Glomerular visceral epithelial cell (primary cell): ENCODE results near the gene FAM43A.

ENCODE experiments used
- DNase-seq: peaks from one replicate; pipeline ENCODE4 v3.0.0-alpha.2; 2016; ENCODE audit errors: extremely low spot score

FAM43A gene

GRCh38 chr3:194711286-194711685, 25.6 kb downstream of the FAM43A start:
- DNase-seq, result no peak

- DNase-seq, result peak; percentile 95
Observed at GRCh38 chr3:194711913-194712312, 26.2 kb downstream of the FAM43A start.

- no peak for DNase-seq
Observed at GRCh38 chr3:194713299-194714136, 27.8 kb downstream of the FAM43A start.

- no peak for DNase-seq
Observed at GRCh38 chr3:194714137-194714455, 28.4 kb downstream of the FAM43A start.

- DNase-seq, result no peak
Observed at GRCh38 chr3:194714564-194714963, 28.9 kb downstream of the FAM43A start.

- DNase-seq, result no peak
Observed at GRCh38 chr3:194715022-194715800, 29.5 kb downstream of the FAM43A start.

- DNase-seq, result no peak
Observed at GRCh38 chr3:194718079-194718478, 32.4 kb downstream of the FAM43A start.

- no peak for DNase-seq
Observed at GRCh38 chr3:194720048-194720447, 34.4 kb downstream of the FAM43A start.

- no peak for DNase-seq
Observed at GRCh38 chr3:194723846-194724618, 38.3 kb downstream of the FAM43A start.

- no peak for DNase-seq
Observed at GRCh38 chr3:194725346-194725745, 39.7 kb downstream of the FAM43A start.

GRCh38 chr3:194727435-194728128, 41.9 kb downstream of the FAM43A start:
- no peak for DNase-seq

- DNase-seq, result no peak
Observed at GRCh38 chr3:194728986-194729385, 43.3 kb downstream of the FAM43A start.

GRCh38 chr3:194730365-194730764, 44.7 kb downstream of the FAM43A start:
- no peak for DNase-seq

- DNase-seq, result no peak
Observed at GRCh38 chr3:194731506-194732073, 45.9 kb downstream of the FAM43A start.

- DNase-seq, result no peak
Observed at GRCh38 chr3:194732617-194733016, 46.9 kb downstream of the FAM43A start.

GRCh38 chr3:194736277-194736895, 50.7 kb downstream of the FAM43A start:
- DNase-seq, result no peak

GRCh38 chr3:194736896-194737600, 51.4 kb downstream of the FAM43A start:
- DNase-seq, result no peak
